SKM-1 treated with dmso at 0.1 percent for 144 hours (cell line): ENCODE results near the gene PRR7.
A peak's percentile ranks its signal among the peaks of the same experiment; 100 is the strongest.

Experiments
- DNase-seq: peaks from one replicate; lab custom pipeline; 2025; ENCODE audit not compliant: unreplicated experiment; lab: John Stamatoyannopoulos, UW

PRR7 gene

DNA sequence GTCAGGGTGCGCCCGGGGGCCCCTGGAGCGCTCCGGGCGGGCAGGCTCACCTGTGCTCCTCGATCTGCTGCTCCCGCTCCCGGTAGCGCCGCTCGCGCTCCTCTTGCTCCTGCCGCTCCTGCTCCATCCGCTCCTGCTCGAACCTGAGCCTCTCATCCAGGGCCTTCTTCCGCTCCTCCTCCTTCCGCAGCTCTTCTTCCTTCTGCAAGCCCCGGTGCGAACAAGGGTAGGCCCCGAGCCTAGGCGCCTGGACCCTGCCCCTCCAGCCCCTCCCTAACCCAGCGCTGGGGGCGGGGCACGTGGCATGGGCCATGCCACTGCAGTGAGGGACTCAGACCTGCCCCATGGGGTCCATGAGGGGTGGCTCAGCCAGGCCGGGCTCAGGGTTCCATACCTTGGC is 20.2 kb downstream of the PRR7 start:
- DNase-seq: no peak

- DNase-seq: no peak
Observed at GRCh38 chr5:177467436-177467835, 20.8 kb downstream of the PRR7 start.

GRCh38 chr5:177468329-177468684 is 21.7 kb downstream of the PRR7 start:
- DNase-seq: no peak

DNA sequence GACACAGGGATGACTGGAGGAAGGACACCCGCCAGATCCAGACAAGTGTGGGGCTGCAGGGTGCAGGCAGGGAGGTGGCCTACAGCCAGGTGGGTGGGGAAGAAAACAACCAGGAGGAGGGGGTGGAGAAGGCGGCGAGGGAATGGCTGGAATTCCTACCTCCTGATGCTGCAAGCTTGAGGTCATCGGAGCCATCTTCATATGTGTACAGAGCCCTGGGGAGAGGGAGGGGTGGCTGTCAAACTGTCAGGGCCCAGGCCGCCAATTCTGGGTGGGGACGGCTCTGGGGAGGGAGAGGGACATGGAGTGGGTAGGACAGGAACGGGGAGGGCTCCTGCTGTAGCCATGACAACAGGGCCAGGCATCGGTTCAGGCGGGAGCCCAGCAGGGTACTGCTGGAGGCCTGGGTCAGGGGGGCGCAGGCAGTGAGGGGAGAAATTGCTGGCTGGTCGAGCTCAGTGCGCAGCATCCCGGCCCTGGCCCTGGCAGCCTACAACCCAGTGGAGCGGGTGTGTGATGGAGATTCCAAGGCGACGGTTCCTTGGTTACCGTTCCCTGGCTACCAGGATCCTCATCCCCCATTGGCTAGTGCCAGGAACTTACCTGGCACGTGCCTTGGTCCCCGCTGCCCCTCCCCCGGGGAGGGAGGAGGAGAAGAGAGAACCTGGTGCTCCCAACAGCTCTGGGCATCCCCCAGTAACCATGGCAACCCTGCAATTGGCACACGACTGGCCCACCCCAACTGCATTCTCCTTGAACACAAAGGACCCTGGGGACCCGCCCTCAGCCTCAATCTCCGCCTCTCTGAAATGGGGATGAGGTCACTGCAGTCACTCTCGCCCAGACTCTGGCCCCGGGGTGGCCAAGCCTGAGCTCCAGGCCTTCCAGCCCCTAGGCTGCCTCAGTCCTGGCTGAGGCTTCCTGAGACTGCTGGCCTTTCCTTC is 22.3 kb downstream of the PRR7 start:
- DNase-seq: no peak

DNA sequence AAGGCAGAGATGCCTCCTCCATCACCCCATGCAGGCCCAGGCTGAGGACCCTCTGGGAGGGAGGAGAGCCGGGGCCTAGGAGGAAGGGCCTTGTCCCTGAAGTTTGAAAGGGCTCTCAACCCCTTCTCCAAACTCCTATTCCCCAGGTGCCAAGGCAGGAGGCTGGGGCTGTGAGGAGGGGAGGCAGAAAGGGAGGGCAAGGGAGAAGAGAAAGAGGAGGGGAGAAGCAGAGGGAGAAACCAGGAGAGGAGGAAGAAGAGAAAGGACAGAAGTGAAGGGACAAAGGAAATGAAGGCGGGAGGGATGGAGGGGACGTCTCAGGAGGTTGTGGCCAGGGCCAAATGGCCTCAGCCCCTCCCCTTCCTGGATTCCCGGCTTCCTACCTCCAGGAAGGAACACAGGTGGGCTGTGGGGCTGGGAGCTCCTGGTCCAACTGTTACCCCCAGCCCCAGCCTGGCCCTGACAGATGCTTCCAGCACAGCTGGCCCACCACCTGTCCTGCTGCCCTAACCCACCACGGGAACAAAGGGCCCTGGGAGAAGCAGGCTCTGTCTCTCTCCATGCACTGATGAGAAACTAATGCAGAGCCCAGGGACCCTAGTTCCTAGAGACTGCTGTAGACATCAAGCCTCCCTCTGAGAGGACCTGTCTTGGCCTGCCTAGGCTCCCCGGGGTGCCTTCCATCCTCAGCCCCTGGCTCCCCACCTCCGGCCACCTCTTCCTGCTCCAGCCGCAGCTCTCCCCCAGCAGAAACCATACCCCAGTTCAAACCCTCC is 23.3 kb downstream of the PRR7 start:
- no peak for DNase-seq

DNA sequence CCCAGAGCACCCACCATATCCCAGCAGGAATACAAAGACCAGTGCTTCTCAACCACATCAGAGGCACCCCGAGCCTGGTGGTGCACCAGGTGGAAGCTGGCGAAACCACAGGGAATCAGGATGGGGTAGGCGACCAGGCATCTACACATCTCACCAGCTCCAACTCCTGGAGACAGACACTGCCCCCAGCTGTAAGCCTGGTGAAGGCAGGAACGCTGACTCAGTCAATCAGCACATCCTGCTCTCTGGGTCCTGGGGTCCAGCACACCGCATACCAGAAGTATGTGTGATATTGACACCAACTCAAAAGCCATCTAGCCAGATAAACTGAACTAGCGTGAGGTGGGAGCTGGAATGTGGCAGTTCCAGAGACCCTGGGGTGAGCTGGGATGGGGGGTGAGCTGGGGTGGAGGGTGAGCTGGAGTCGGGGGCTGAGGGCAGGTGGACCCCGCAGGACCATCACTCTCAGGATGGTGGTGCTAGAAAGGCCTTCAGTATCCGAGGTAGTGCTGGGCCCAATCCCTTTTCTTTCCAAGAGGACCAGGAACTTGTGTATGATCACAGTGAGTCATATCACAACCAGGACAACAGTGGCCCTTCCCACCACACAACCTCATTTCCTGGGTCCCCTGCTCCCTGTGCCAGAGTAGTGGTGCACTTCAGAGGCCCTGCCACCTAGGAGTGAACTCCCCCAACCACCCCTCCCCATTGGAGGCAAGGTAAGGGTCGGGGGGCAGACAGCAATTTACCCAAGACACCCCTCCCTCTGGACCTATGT is 24.3 kb downstream of the PRR7 start:
- DNase-seq: no peak

- no peak for DNase-seq
Observed at GRCh38 chr5:177471610-177472356, 25.2 kb downstream of the PRR7 start.

DNA sequence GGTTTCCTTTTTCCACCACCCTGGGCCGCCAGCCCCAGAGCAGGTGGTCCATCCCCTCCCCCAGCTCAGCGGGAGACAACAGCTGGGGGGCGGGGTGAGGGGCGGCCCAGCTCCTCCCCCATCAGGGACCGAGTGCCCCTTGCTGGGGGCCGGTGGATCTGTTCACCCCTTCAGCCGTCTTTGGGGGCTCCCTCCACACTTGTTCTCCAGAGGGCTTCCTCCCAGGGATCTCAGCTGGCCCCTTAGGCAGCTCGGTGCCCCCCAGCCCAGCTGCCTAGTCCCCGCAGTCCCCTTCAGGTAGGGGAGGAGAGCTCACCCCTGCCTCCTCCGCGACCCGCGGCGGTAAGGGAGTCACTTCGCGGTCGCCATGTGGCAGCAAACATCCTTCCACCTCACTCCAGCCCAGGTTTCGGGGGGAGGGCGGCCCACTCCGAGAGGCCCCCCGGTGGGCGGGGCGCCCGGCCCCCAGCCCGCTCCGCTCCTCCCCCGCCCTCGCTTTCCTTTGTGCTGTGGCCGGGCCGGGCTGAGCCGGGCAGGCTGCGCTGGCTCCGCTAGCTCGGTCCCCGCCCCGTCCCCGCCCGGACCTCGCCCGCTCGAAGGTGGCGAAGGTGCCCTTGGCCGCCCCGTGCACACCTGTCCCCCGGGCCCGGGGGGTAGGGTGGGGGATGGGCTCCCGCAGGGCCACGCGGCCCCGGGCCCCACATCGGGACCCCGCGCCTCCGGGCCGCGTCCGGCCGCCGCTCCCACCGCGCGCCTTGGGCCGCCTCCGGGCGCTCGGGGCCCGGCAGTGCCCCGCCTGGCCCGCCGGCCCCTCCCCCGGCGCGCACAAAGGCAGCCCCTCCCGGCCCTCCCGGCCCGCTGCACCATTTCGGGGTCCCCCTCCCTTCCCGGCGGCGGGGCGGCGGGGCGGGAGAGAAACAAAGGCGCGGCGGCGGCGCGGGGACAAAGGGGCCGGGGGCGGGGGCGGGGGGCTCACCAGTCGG is 26.1 kb downstream of the PRR7 start:
- no peak for DNase-seq

- DNase-seq: peak; percentile 9
Observed at GRCh38 chr5:177473443-177474001, 26.9 kb downstream of the PRR7 start, which contains the start of gene DBN1. TSS of gene DBN1 (minus strand) at chr5:177473634. CDS start at chr5:177473521, 113 bp downstream.

DNA sequence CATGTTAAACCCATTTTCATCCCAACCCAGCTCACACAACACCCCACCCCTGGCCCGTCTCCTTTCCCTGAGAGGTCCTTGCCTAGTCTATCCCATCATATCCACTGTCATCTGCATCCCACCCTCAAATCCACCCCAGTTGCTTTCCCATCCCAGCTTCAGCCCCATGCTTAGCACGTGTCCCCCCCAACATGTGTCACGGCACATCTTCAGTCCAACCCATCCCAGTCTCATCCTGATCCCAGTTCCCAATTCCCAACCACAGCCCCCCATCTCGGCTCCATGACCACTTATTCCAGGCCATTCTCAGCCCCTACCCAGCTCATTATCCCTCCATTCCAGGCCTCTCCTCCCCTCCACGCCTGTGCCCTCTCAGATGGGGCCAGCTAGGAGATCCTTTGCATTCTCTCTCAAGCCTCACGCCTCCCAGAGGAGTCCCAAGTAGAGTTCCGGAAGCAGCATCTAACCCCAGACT is 27.4 kb downstream of the PRR7 start:
- DNase-seq: no peak

DNA sequence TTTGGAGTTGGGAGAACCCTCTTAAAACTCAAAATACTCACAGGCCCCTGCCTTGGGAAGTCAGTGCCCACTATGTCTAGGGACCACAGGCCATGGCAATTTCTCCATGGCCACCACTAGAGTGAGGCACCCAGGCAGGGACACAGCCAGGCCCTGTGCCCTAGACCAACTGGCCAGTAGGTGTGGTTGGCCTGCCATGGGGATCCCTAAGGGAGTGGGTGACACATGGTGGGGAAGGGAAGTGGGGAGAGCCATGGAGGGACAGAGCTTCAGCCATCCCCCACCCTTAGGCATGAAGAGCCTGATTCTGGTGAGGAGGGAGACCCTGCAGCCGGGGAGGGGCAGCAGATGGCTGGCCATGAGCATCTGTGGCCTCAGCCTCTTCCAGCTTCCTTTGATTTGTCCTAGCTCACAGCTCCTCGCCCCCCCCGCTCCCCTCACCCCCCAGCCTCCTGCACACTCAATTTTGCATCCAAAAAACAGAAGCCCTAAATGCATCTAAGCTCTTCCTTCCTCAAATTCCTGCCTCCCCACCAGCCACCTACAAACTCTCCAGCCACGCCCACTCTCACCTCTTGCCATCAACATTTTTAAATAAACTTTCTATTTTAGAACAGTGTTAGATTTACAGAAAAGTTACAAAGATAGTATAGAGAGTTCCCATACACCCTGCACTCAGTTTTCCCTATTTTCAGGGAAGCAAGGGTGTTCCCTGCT is 28.4 kb downstream of the PRR7 start:
- peak; percentile 11 for DNase-seq

GRCh38 chr5:177475563-177476427 is 29.2 kb downstream of the PRR7 start:
- DNase-seq: no peak

DNA sequence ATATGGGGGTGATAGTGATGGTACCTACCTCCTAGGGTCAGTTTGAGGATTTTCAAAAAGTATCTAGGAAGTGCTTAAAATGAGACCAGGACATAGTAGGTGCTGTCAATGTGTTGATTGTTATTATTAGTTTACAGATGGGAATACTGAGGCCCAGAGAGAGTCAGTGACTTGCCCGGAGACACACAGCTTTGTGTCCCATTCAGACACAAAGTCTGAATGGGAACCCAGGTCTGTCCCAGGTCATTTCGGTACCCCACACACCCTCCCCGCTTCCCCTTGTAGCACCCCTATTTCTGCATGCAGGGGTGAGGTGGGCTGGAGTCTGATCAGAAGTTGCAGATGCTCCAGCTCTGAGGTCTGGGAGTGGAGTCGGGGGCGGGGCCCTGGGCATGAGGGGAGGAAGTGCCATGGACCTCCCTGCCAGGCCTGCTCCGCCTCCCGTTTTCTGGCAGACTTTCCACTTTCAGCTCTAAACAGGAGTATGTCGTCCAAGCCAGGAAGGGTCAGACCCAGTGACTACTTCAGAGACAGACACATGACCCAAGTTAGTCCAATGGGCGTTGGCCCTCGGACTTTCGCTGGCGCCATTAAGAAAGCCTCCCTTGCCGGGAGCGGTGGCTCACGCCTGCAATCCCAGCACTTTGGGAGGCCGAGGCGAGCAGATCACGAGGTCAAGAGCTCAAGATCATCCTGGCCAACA is 30.1 kb downstream of the PRR7 start:
- DNase-seq: no peak

- DNase-seq: no peak
Observed at GRCh38 chr5:177477701-177478477, 31.3 kb downstream of the PRR7 start.

DNA sequence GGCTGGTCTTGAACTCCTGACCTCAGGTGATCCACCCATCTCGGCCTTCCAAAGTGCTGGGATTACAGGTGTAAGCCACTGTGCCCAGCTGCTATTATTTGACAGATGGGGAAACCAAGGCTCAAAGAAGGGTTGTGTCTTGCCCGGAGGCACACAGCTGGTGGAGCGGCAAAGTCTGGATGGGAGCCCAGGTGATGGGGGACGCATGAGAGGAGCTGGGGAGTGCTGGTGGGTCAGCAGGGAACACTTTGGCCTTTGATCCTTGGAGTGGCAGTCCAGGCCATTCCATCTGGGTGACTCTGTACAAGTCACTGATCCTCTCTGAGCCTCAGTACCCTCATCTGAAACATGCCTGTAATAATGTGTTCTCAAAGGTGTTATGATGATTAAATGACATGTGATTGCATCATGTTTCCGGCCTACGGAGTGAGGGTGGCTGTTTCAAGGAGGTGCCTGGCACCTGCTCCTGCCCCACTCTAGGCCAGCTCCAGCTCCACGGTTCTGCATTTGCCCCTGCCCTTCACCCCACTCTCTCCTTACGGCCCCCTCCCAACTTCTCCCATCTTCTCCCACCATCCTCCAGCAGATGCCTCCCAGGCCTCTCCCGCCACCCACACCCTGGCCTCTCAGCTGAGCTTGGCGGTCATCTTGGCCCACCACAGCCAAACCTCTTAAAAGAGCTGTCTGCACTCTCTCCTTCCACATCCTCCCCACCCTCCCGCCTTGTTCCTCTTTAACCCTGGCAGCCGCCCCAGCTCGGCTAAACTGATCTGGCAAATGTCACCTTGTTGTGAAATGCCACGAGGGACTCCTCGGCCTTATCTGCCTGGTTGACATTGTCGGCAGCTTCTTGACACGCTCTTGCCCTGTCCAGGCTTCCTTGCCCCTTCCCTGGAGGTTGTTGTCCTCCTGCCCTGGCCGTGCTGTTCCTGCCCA is 32.4 kb downstream of the PRR7 start:
- DNase-seq: peak; percentile 92
